ENCODE results near the gene NSUN6. TPM values are rescaled to one million over a fixed set of nuclear protein-coding genes. Genes with fewer than 3 reads are reported as not detected.

Gene NSUN6
- total RNA-seq, 1 experiment from 2014 or later = 12.5 TPM

DNA sequence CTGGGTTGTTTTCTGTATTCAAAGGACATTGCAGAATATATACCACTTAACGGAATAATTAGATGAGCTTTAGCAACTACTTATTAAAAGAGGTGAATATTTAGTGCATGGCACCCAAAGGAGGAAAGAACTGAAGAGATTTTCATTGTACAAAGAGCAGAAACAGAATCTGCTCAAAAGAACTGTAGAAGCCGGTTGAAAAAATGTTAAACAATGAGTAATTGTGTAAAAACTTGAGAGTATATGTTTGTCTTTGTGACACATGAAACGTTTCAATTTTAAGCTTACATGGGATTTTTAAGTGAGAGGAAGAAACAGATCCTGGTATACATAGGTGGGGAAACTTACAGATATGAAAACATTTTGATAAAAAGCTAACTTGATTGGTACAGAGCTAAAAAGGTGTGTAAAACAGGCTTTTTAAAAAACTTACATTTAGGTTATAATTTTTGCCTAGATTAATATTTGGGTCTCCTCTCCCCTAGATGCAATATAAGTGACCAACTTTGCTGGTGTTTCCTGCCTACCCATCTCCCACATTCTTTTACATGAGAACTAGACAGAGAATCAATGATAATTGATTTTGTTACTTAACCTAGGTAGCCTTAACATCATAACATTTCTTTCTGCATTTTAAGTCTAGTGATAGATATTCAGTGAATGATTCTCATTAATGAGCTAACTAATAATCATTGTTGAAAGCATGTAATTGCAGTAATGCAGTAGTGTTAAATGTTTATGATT, 14.6 kb upstream of the NSUN6 start:
- no peak for ATAC-seq
- Histone ChIP-seq H3K9ac (ENCODE audit: low read length) (no peak overlapping the region), H3K36me3 (ENCODE audit: control insufficient read depth in 1 of 2, insufficient read depth in 2 of 2, low read length in 2 of 2) (peaks cover 7 to 20% of the 10 kb centered on the region in 2 experiments), H3K4me1 (ENCODE audit: control insufficient read depth in 1 of 2, insufficient read depth in 2 of 2, low read length in 2 of 2) (peaks cover 14 to 22% of the 10 kb centered on the region in 2 experiments), H2AFZ (ENCODE audit: low read depth, low read length, poor library complexity, severe bottlenecking) (no peak overlapping the region), H3K9me3 (ENCODE audit: control insufficient read depth in 1 of 2, insufficient read depth in 1 of 2, low read depth in 1 of 2, low read length in 2 of 2) (no peaks in the 10 kb centered on the region), H3K27ac (ENCODE audit: low read depth, low read length) (no peak overlapping the region), H3K4me3 (replicated peaks in 1 of 2; ENCODE audit: low read depth in 1 of 2, low read length in 2 of 2) (no peak overlapping the region), H3K79me2 (ENCODE audit: insufficient read depth, low read length) (peaks cover 93% of the 10 kb centered on the region), H3K4me2 (ENCODE audit: low read length) (peak overlapping the region; percentile 37; the same call in 1 of the 2 replicates), H3K27me3 (ENCODE audit: insufficient read depth, low read length) (no peaks in the 10 kb centered on the region), H3K9me2 (ENCODE audit: insufficient read depth) (no peaks in the 10 kb centered on the region), H4K20me1 (ENCODE audit: insufficient read depth) (no peaks in the 10 kb centered on the region)
- TF ChIP-seq EZH2phosphoT487 (IDR thresholded peaks at IDR 0.05; ENCODE audit: borderline replicate concordance) = no peak
- TF ChIP-seq SRF (IDR thresholded peaks at IDR 0.05; ENCODE audit: low read depth) = no peak
- TF ChIP-seq ZFX (IDR thresholded peaks at IDR 0.05) = no peak
- TF ChIP-seq SP1 (IDR thresholded peaks at IDR 0.05; ENCODE audit: low read depth) = no peak
- no peak for TF ChIP-seq POLR2AphosphoS5 (IDR thresholded peaks at IDR 0.05; ENCODE audit: low read depth, low read length)
- TF ChIP-seq SIN3A (IDR thresholded peaks at IDR 0.05; ENCODE audit: low read depth) = no peak
- no peak for TF ChIP-seq ELF1 (IDR thresholded peaks at IDR 0.05; ENCODE audit: borderline replicate concordance, low read depth)
- TF ChIP-seq, protein P1, sequence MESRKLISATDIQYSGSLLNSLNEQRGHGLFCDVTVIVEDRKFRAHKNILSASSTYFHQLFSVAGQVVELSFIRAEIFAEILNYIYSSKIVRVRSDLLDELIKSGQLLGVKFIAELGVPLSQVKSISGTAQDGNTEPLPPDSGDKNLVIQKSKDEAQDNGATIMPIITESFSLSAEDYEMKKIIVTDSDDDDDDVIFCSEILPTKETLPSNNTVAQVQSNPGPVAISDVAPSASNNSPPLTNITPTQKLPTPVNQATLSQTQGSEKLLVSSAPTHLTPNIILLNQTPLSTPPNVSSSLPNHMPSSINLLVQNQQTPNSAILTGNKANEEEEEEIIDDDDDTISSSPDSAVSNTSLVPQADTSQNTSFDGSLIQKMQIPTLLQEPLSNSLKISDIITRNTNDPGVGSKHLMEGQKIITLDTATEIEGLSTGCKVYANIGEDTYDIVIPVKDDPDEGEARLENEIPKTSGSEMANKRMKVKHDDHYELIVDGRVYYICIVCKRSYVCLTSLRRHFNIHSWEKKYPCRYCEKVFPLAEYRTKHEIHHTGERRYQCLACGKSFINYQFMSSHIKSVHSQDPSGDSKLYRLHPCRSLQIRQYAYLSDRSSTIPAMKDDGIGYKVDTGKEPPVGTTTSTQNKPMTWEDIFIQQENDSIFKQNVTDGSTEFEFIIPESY (IDR thresholded peaks at IDR 0.05; ENCODE audit: extremely low read depth, insufficient replicate concordance, low read length) = no peak
- TF ChIP-seq, protein P2, sequence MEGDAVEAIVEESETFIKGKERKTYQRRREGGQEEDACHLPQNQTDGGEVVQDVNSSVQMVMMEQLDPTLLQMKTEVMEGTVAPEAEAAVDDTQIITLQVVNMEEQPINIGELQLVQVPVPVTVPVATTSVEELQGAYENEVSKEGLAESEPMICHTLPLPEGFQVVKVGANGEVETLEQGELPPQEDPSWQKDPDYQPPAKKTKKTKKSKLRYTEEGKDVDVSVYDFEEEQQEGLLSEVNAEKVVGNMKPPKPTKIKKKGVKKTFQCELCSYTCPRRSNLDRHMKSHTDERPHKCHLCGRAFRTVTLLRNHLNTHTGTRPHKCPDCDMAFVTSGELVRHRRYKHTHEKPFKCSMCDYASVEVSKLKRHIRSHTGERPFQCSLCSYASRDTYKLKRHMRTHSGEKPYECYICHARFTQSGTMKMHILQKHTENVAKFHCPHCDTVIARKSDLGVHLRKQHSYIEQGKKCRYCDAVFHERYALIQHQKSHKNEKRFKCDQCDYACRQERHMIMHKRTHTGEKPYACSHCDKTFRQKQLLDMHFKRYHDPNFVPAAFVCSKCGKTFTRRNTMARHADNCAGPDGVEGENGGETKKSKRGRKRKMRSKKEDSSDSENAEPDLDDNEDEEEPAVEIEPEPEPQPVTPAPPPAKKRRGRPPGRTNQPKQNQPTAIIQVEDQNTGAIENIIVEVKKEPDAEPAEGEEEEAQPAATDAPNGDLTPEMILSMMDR (IDR thresholded peaks at IDR 0.05 in 2 of 3, conservative IDR thresholded peaks at IDR 0.05 in 1 of 3; ENCODE audit: borderline replicate concordance in 1 of 3, insufficient read depth in 1 of 3, low read depth in 2 of 3, low read length in 2 of 3) = no peak
- no peak for TF ChIP-seq EZH2 (IDR thresholded peaks at IDR 0.05)
- no peak for TF ChIP-seq RAD21 (IDR thresholded peaks at IDR 0.05; ENCODE audit: low read depth)
- ChIA-PET POLR2A (no interaction called here), CTCF (no interaction called here), RAD21 (ENCODE audit: low non-redundant PET in 1 of 2, low total read pairs in 2 of 2, uncharacterized antibody in 2 of 2, unreplicated experiment in 2 of 2) (no interaction called here)
- DNase-seq (ENCODE audit: low read depth, low spot score) = no peak
- intact Hi-C loops (cut with micrococcal nuclease) = no loop called here
- no TSS peak for BruUV-seq (replicated peaks)
